ENCODE measurements around the gene GPR152.
"Not testable (repeated sequence)": the region's sequence is repeated elsewhere in the genome, so short reads cannot be mapped to it uniquely, and the experiment has no call there.

The GPR152 gene

DNA sequence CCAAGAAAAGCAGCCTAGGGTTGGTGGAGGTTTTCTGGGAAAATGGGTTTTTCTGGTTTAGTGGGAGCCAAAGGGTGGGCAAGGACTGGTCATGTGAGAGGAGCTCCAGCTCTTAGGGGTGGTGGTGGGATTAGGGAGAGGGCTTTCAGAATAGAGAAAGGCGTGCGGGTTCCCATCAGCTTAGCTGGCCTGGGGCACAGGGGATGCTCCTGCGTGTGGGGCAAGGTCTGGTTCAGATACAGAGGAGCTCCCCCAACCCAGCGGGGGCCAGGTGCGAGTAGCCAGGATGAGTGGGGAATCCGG is 15.9 kb upstream of the GPR152 start:
- ChIA-PET POLR2A (interaction anchor here (1.0 to 1.5 kb wide), 4 partner anchors 31 to 67 kb away, joined by 3 to 4 read pairs (median 3); partner anchors contain the start of genes PPP1CA and PTPRCAP), CTCF (interaction anchor here (0.6 to 4.1 kb wide), 14 partner anchors 9 to 126 kb away, joined by 3 to 30 read pairs (median 3); partner anchors contain the start of genes PPP1CA, PTPRCAP, RPS6KB2 and TBC1D10C)
- Histone ChIP-seq H3K4me1 (ENCODE audit: control extremely low read depth in 1 of 4, control insufficient read depth in 4 of 4, insufficient read depth in 4 of 4, low read length in 3 of 4) (peaks cover 3 to 46% (median 32%) of the 10 kb centered on the region in 4 experiments), H3K27me3 (replicated peaks in 2 of 5; ENCODE audit: control insufficient read depth in 4 of 5, insufficient read depth in 5 of 5, low read length in 4 of 5) (no peaks in the 10 kb centered on the region), H3K9me3 (ENCODE audit: control extremely low read depth in 1 of 5, control insufficient read depth in 4 of 5, insufficient read depth in 2 of 5, low read depth in 1 of 5, low read length in 4 of 5) (no peaks in the 10 kb centered on the region), H3K4me3 (ENCODE audit: control insufficient read depth in 1 of 7, extremely low read depth in 1 of 7, insufficient read depth in 4 of 7, low read depth in 2 of 7, low read length in 6 of 7) (peak overlapping the region; percentile 59 to 88 (median 80)), H3K27ac (ENCODE audit: insufficient read depth in 1 of 2, low read depth in 1 of 2, low read length in 2 of 2, poor library complexity in 1 of 2, severe bottlenecking in 2 of 2) (peak overlapping the region in 1 of 2 experiments; percentile 61), H3K36me3 (ENCODE audit: control insufficient read depth in 4 of 4, insufficient read depth in 4 of 4, low read length in 3 of 4) (peaks cover 0 to under 1% (median 0%) of the 10 kb centered on the region in 4 experiments)
- DNase-seq, result no peak
- 3% methylated on average over 6 of the region's 6 CpGs for WGBS (ENCODE audit: insufficient coverage)

DNA sequence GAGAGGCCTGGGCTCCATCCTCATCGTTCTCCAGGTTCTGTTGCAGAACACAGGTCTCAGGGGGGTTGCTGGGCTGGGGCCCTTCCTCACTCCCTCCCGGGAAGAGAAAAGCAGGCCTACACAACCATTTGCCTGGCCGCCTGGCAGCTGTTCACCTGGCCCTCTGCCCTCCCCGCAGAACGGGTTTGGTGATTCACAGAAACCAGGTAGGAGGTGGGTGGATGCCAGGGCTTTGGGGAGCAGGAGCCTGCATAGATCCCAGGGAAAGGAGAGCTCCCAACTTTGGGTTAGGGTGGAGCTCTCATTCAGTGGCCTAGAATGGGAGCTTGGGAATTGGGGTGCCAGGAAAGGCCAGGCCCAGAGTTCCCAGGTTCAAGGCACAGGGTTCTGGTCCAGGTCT is 15.5 kb upstream of the GPR152 start:
- 80% methylated on average over 3 of the region's 5 CpGs for WGBS (ENCODE audit: insufficient coverage)
- Histone ChIP-seq H3K27me3 (replicated peaks in 2 of 5; ENCODE audit: control insufficient read depth in 4 of 5, insufficient read depth in 5 of 5, low read length in 4 of 5) (no peaks in the 10 kb centered on the region), H3K27ac (ENCODE audit: insufficient read depth in 1 of 2, low read depth in 1 of 2, low read length in 2 of 2, poor library complexity in 1 of 2, severe bottlenecking in 2 of 2) (peak overlapping the region in 1 of 2 experiments; percentile 61), H3K36me3 (ENCODE audit: control insufficient read depth in 4 of 4, insufficient read depth in 4 of 4, low read length in 3 of 4) (peaks cover 0 to 2% (median 0%) of the 10 kb centered on the region in 4 experiments), H3K4me1 (ENCODE audit: control extremely low read depth in 1 of 4, control insufficient read depth in 4 of 4, insufficient read depth in 4 of 4, low read length in 3 of 4) (peaks cover 3 to 46% (median 32%) of the 10 kb centered on the region in 4 experiments), H3K4me3 (ENCODE audit: control insufficient read depth in 1 of 7, extremely low read depth in 1 of 7, insufficient read depth in 4 of 7, low read depth in 2 of 7, low read length in 6 of 7) (peak overlapping the region; percentile 59 to 88 (median 80)), H3K9me3 (ENCODE audit: control extremely low read depth in 1 of 5, control insufficient read depth in 4 of 5, insufficient read depth in 2 of 5, low read depth in 1 of 5, low read length in 4 of 5) (no peaks in the 10 kb centered on the region)
- DNase-seq, result no peak
- CTCF ChIA-PET, result interaction anchor here (0.6 to 4.1 kb wide), 14 partner anchors 9 to 125 kb away, joined by 3 to 30 read pairs (median 3); partner anchors contain the start of genes PPP1CA, PTPRCAP, RAD9A and RPS6KB2
- POLR2A ChIA-PET, result interaction anchor here (1.0 to 1.5 kb wide), 4 partner anchors 30 to 67 kb away, joined by 3 to 4 read pairs (median 3); partner anchors contain the start of genes PPP1CA and PTPRCAP

DNA sequence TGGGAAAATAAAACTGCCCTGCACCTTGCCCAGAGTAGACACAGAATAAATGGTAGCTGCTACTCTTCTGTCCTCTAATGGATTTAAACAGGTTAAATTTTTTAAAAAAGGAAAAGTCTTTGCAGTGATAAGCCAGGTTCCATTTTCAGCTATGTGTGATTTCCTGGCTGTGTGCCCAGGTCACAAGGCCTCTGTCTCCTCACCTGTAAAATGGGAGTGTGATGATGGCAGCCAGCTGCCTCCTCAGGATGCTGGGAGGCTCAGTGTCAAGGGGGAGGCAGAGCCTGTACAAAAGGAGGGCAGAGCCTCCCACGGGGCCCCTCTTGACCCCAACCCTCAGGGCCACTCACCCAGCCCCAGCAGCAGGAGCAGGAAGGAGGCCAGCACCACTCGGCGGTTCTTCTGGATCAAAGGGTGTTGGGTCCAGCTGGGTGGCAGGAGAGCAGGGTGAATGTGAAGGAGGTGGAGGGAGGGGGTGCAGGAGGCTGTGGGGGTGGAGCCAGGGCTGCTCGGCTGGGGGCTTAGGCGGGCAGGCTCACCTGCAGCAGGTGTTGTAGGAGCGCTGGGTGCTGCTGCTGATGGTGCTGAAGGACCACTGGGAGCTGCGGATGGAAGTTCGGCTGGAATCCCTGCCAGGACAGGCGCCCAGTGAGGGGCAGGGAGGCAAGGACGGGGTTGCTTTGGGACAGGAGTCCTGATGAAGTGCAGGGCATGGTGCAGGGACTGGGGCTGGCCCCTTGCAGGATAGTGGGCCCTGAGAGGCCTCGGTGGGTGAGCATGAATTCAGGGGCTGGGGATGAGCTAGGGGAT is 14.6 kb upstream of the GPR152 start:
- WGBS (ENCODE audit: insufficient coverage), result over 99% methylated on average over 8 of the region's 11 CpGs
- no peak for DNase-seq
- peaks cover 0 to 2% (median 0%) of the 10 kb centered on the region in 4 experiments for H3K36me3 ChIP-seq (ENCODE audit: control insufficient read depth in 4 of 4, insufficient read depth in 4 of 4, low read length in 3 of 4)
- POLR2A ChIA-PET, result interaction anchor here (1.1 kb wide), 1 partner anchor 32 kb away, joined by 3 read pairs; no protein-coding TSS in a partner anchor
- CTCF ChIA-PET, result interaction anchor here (1.1 to 4.1 kb wide), 7 partner anchors 8 to 76 kb away, joined by 3 to 30 read pairs (median 4); partner anchors contain the start of genes PPP1CA, PTPRCAP, RAD9A and TBC1D10C
- H3K4me1 ChIP-seq (ENCODE audit: control extremely low read depth in 1 of 4, control insufficient read depth in 4 of 4, insufficient read depth in 4 of 4, low read length in 3 of 4), result peaks cover 3 to 46% (median 32%) of the 10 kb centered on the region in 4 experiments
- H3K27me3 ChIP-seq (replicated peaks in 2 of 5; ENCODE audit: control insufficient read depth in 4 of 5, insufficient read depth in 5 of 5, low read length in 4 of 5), result no peaks in the 10 kb centered on the region
- H3K9me3 ChIP-seq (ENCODE audit: control extremely low read depth in 1 of 5, control insufficient read depth in 4 of 5, insufficient read depth in 2 of 5, low read depth in 1 of 5, low read length in 4 of 5), result no peaks in the 10 kb centered on the region
- H3K4me3 ChIP-seq (ENCODE audit: control insufficient read depth in 1 of 7, extremely low read depth in 1 of 7, insufficient read depth in 4 of 7, low read depth in 2 of 7, low read length in 6 of 7), result no peak overlapping the region
- no peak overlapping the region for H3K27ac ChIP-seq (ENCODE audit: insufficient read depth in 1 of 2, low read depth in 1 of 2, low read length in 2 of 2, poor library complexity in 1 of 2, severe bottlenecking in 2 of 2)

DNA sequence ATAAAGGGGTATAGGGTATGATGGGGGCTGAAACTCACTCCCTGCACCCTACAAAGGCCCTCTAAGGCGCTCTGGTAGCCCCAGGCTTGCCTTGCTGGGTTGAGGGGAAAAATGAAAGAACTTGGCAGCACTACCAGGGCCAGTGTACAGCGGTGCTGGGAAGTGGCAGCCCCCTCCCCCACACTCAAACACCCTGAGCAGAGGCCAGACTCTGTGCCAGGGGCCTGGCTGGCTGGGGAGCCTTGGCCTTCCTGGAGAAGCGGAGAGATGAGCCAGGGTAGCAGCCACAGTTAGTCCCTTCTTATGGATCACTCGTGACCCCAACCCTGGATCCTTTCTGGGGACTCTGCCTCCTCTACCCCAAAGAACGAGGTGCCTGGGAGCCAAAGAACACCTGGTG is 13.8 kb upstream of the GPR152 start:
- ChIA-PET CTCF (interaction anchor here (0.8 to 1.3 kb wide), 2 partner anchors 19 to 64 kb away, joined by 3 to 5 read pairs; partner anchors contain the start of gene PPP1CA), POLR2A (interaction anchor here (0.7 kb wide), 1 partner anchor 10 kb away, joined by 4 read pairs; no protein-coding TSS in a partner anchor)
- 100% methylated on average over 3 of the region's 5 CpGs for WGBS (ENCODE audit: insufficient coverage)
- Histone ChIP-seq H3K27ac (ENCODE audit: insufficient read depth in 1 of 2, low read depth in 1 of 2, low read length in 2 of 2, poor library complexity in 1 of 2, severe bottlenecking in 2 of 2) (no peak overlapping the region), H3K9me3 (ENCODE audit: control extremely low read depth in 1 of 5, control insufficient read depth in 4 of 5, insufficient read depth in 2 of 5, low read depth in 1 of 5, low read length in 4 of 5) (no peaks in the 10 kb centered on the region), H3K27me3 (replicated peaks in 2 of 5; ENCODE audit: control insufficient read depth in 4 of 5, insufficient read depth in 5 of 5, low read length in 4 of 5) (no peaks in the 10 kb centered on the region), H3K36me3 (ENCODE audit: control insufficient read depth in 4 of 4, insufficient read depth in 4 of 4, low read length in 3 of 4) (peaks cover 0 to 2% (median 0%) of the 10 kb centered on the region in 4 experiments), H3K4me3 (ENCODE audit: control insufficient read depth in 1 of 7, extremely low read depth in 1 of 7, insufficient read depth in 4 of 7, low read depth in 2 of 7, low read length in 6 of 7) (no peak overlapping the region), H3K4me1 (ENCODE audit: control extremely low read depth in 1 of 4, control insufficient read depth in 4 of 4, insufficient read depth in 4 of 4, low read length in 3 of 4) (peaks cover 3 to 46% (median 32%) of the 10 kb centered on the region in 4 experiments)
- DNase-seq, result no peak

DNA sequence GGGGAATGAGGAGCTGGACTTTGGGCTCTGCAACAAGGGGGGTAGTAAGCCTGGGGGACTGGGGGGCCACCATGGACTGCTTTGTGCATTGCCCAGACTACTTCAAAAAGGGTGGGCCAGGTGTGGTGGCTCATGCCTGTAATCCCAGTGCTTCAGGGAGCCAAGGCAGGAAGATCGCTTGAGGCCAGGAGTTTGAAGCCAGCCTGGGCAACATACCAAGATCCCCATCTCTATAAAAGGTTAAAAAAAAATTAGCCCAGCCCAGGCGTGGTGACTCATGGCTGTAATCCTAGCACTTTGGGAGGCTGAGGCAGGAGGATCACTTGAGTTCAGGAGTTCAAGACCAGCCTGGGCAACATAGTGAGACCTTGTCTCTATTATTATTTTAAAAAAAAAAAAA is 13.0 kb upstream of the GPR152 start:
- Histone ChIP-seq H3K27ac (ENCODE audit: insufficient read depth in 1 of 2, low read depth in 1 of 2, low read length in 2 of 2, poor library complexity in 1 of 2, severe bottlenecking in 2 of 2) (peak overlapping the region; percentile 77 to 88), H3K4me3 (ENCODE audit: control insufficient read depth in 1 of 7, extremely low read depth in 1 of 7, insufficient read depth in 4 of 7, low read depth in 2 of 7, low read length in 6 of 7) (peak overlapping the region in 6 of 7 experiments; percentile 34 to 91 (median 76)), H3K4me1 (ENCODE audit: control extremely low read depth in 1 of 4, control insufficient read depth in 4 of 4, insufficient read depth in 4 of 4, low read length in 3 of 4) (peaks cover 3 to 46% (median 32%) of the 10 kb centered on the region in 4 experiments)
- POLR2A ChIA-PET, result interaction anchor here (0.7 to 1.5 kb wide), 3 partner anchors 9 to 74 kb away, joined by 3 to 5 read pairs (median 4); partner anchors contain the start of genes PTPRCAP and RAD9A
- not testable (repeated sequence) for H3K27me3 ChIP-seq (replicated peaks in 2 of 5; ENCODE audit: control insufficient read depth in 4 of 5, insufficient read depth in 5 of 5, low read length in 4 of 5); DNase-seq; H3K36me3 ChIP-seq (ENCODE audit: control insufficient read depth in 4 of 4, insufficient read depth in 4 of 4, low read length in 3 of 4); H3K9me3 ChIP-seq (ENCODE audit: control extremely low read depth in 1 of 5, control insufficient read depth in 4 of 5, insufficient read depth in 2 of 5, low read depth in 1 of 5, low read length in 4 of 5)
- CTCF ChIA-PET, result interaction anchor here (0.8 to 1.3 kb wide), 5 partner anchors 19 to 78 kb away, joined by 3 to 5 read pairs (median 3); partner anchors contain the start of gene PPP1CA
- 100% methylated on average over 1 of the region's 2 CpGs for WGBS (ENCODE audit: insufficient coverage)

DNA sequence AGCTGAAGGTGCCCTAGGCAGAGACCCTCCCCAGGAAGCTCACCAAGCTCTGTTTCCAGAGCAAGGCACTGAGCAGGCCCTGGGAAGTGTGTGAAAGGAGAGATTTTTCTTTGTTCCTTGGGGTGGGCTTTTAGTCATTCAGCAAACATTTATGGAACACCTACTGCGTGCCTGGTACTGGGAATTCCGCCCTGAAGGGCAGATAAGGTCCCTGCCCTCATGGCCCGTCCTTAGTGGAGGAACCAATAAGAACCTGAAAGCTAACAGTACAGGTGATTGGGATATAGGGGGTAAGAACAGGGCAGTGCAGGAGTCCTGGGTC is 12.6 kb upstream of the GPR152 start:
- CTCF ChIA-PET, result interaction anchor here (0.9 to 1.3 kb wide), 4 partner anchors 18 to 77 kb away, joined by 3 read pairs; no protein-coding TSS in a partner anchor
- POLR2A ChIA-PET, result interaction anchor here (1.2 to 1.5 kb wide), 2 partner anchors 28 to 74 kb away, joined by 3 to 5 read pairs; partner anchors contain the start of genes PTPRCAP and RAD9A
- Histone ChIP-seq H3K27ac (ENCODE audit: insufficient read depth in 1 of 2, low read depth in 1 of 2, low read length in 2 of 2, poor library complexity in 1 of 2, severe bottlenecking in 2 of 2) (peak overlapping the region; percentile 77 to 88), H3K4me1 (ENCODE audit: control extremely low read depth in 1 of 4, control insufficient read depth in 4 of 4, insufficient read depth in 4 of 4, low read length in 3 of 4) (peaks cover 3 to 46% (median 32%) of the 10 kb centered on the region in 4 experiments), H3K9me3 (ENCODE audit: control extremely low read depth in 1 of 5, control insufficient read depth in 4 of 5, insufficient read depth in 2 of 5, low read depth in 1 of 5, low read length in 4 of 5) (no peaks in the 10 kb centered on the region), H3K27me3 (replicated peaks in 2 of 5; ENCODE audit: control insufficient read depth in 4 of 5, insufficient read depth in 5 of 5, low read length in 4 of 5) (no peaks in the 10 kb centered on the region), H3K4me3 (ENCODE audit: control insufficient read depth in 1 of 7, extremely low read depth in 1 of 7, insufficient read depth in 4 of 7, low read depth in 2 of 7, low read length in 6 of 7) (peak overlapping the region; percentile 34 to 91 (median 74)), H3K36me3 (ENCODE audit: control insufficient read depth in 4 of 4, insufficient read depth in 4 of 4, low read length in 3 of 4) (peaks cover 0 to 2% (median 0%) of the 10 kb centered on the region in 4 experiments)
- WGBS (ENCODE audit: insufficient coverage), result 75% methylated on average over 3 of the region's 3 CpGs
- no peak for DNase-seq

Data from common myeloid progenitor, CD34-positive (primary cell).